HepG2 (cell line): ENCODE data around the gene GPT2. TPM values are rescaled to one million over a fixed set of nuclear protein-coding genes. Genes with fewer than 3 reads are reported as not detected.

Experiments used
- EHMT2 ChIP-seq: fragments of 200-600 bp; sonication (generic); IDR thresholded peaks from 2 replicates; pipeline ENCODE4 v1.7.0; 2017; ENCODE audit warnings: antibody characterized with exemption, low read depth, low read length, borderline replicate concordance
- GLI4 ChIP-seq: sonication (generic); formaldehyde crosslinking; IDR thresholded peaks from 2 replicates; pipeline ENCODE4 v1.5.1; 2020; ENCODE audit warnings: missing genetic modification reagents, mild to moderate bottlenecking, moderate library complexity, borderline replicate concordance
- MAX ChIP-seq: IDR thresholded peaks from 2 replicates; pipeline ENCODE4 v1.6.1; 2012; ENCODE audit warnings: inconsistent platforms
- MBD4 ChIP-seq: IDR thresholded peaks from 2 replicates; pipeline ENCODE4 v1.6.1; 2012; ENCODE audit warnings: low read length, inconsistent platforms, borderline replicate concordance
- MED13 ChIP-seq: sonication (generic); formaldehyde crosslinking; IDR thresholded peaks from 2 replicates; pipeline ENCODE4 v1.5.0; 2020; ENCODE audit warnings: missing genetic modification reagents
- PAF1 ChIP-seq: IDR thresholded peaks from 2 replicates; pipeline ENCODE4 v1.6.1; 2016; ENCODE audit warnings: missing genetic modification reagents, missing compliant biosample characterization
- PCBP1 ChIP-seq: fragments of 200-400 bp; formaldehyde crosslinking; IDR thresholded peaks from 2 replicates; pipeline ENCODE4 v1.6.1; 2017; ENCODE audit warnings: mild to moderate bottlenecking, low read depth, low read length, borderline replicate concordance
- PHF8 ChIP-seq: sonication (generic); formaldehyde crosslinking; IDR thresholded peaks from 2 replicates; pipeline ENCODE4 v1.5.0; 2020; ENCODE audit warnings: missing genetic modification reagents
- POLR2AphosphoS5 ChIP-seq: IDR thresholded peaks from 2 replicates; pipeline ENCODE4 v1.6.1; 2012; ENCODE audit warnings: low read depth, low read length
- TAF1 ChIP-seq: sonication (generic); formaldehyde crosslinking; IDR thresholded peaks from 2 replicates; pipeline ENCODE4 v1.4.0; 2020; ENCODE audit warnings: missing genetic modification reagents
- YEATS4 ChIP-seq: sonication (generic); formaldehyde crosslinking; IDR thresholded peaks from 2 replicates; pipeline ENCODE4 v1.4.0; 2020; ENCODE audit warnings: missing genetic modification reagents, borderline replicate concordance
- ZBTB3 ChIP-seq: sonication (generic); formaldehyde crosslinking; IDR thresholded peaks from 2 replicates; pipeline ENCODE4 v1.4.0; 2020; ENCODE audit warnings: low read depth, mild to moderate bottlenecking, moderate library complexity, missing genetic modification reagents, borderline replicate concordance
- ZFP1 ChIP-seq: IDR thresholded peaks from 2 replicates; pipeline ENCODE4 v1.6.1; 2016
- ZFY ChIP-seq: sonication (generic); formaldehyde crosslinking; IDR thresholded peaks from 2 replicates; pipeline ENCODE4 v1.4.0; 2020; ENCODE audit warnings: missing genetic modification reagents
- ZNF17 ChIP-seq: sonication (generic); formaldehyde crosslinking; IDR thresholded peaks from 2 replicates; pipeline ENCODE4 v1.5.0; 2020; ENCODE audit warnings: mild to moderate bottlenecking, missing genetic modification reagents
- ZNF253 ChIP-seq: sonication (generic); formaldehyde crosslinking; IDR thresholded peaks from 2 replicates; pipeline ENCODE4 v1.8.0; 2022; ENCODE audit warnings: mild to moderate bottlenecking, missing genetic modification reagents, borderline replicate concordance
- ZNF709 ChIP-seq: sonication (generic); formaldehyde crosslinking; IDR thresholded peaks from 2 replicates; pipeline ENCODE4 v1.5.0; 2020; ENCODE audit warnings: mild to moderate bottlenecking, missing genetic modification reagents
- ZNF766 ChIP-seq: sonication (generic); formaldehyde crosslinking; IDR thresholded peaks from 2 replicates; pipeline ENCODE4 v1.5.0; 2020; ENCODE audit warnings: missing genetic modification reagents, borderline replicate concordance
- polyA plus RNA-seq, 8 experiments: library from polyadenylated mRNA; depleted of rRNA in 3 of 8; stranded (reverse) in 7 of 8; unstranded in 1 of 8; fragments of >200 nt; fragmentation: Illumina TruSeq in 4 of 8; extraction: Trizol in 4 of 8; gene quantifications; 2 replicates each; pipeline versions ENCODE4 v1.2.1 to v1.2.3, GENCODE V29; 2011 to 2016; ENCODE audit warnings: low read depth in 4 of 8, missing spikeins in 1 of 8, mixed read lengths in 1 of 8; ENCODE audit not compliant: insufficient read depth in 1 of 8
- total RNA-seq, 5 experiments: library from RNA; depleted of rRNA; stranded (reverse); fragments of >200 nt; fragmentation: Illumina TruSeq; extraction: Trizol; gene quantifications; 2 replicates each; pipeline ENCODE4 v1.2.3, GENCODE V29; 2016; ENCODE audit warnings: low read depth in 1 of 5
- TF ChIP-seq, protein P1 (sequence below): IDR thresholded peaks from 2 replicates; pipeline ENCODE4 v1.6.1; 2016; ENCODE audit warnings: low read depth, missing genetic modification reagents, missing compliant biosample characterization
- TF ChIP-seq, protein P2 (sequence below): sonication (generic); formaldehyde crosslinking; IDR thresholded peaks from 2 replicates; pipeline ENCODE4 v1.5.1; 2020; ENCODE audit warnings: missing genetic modification reagents, mild to moderate bottlenecking, borderline replicate concordance

The GPT2 gene
- total and polyA plus RNA-seq, 2 of the 13 experiments (the other 11 are each of a cell fraction or from before 2014, with no cell fraction given) = 138 to 267 TPM

- TF ChIP-seq, protein P1, sequence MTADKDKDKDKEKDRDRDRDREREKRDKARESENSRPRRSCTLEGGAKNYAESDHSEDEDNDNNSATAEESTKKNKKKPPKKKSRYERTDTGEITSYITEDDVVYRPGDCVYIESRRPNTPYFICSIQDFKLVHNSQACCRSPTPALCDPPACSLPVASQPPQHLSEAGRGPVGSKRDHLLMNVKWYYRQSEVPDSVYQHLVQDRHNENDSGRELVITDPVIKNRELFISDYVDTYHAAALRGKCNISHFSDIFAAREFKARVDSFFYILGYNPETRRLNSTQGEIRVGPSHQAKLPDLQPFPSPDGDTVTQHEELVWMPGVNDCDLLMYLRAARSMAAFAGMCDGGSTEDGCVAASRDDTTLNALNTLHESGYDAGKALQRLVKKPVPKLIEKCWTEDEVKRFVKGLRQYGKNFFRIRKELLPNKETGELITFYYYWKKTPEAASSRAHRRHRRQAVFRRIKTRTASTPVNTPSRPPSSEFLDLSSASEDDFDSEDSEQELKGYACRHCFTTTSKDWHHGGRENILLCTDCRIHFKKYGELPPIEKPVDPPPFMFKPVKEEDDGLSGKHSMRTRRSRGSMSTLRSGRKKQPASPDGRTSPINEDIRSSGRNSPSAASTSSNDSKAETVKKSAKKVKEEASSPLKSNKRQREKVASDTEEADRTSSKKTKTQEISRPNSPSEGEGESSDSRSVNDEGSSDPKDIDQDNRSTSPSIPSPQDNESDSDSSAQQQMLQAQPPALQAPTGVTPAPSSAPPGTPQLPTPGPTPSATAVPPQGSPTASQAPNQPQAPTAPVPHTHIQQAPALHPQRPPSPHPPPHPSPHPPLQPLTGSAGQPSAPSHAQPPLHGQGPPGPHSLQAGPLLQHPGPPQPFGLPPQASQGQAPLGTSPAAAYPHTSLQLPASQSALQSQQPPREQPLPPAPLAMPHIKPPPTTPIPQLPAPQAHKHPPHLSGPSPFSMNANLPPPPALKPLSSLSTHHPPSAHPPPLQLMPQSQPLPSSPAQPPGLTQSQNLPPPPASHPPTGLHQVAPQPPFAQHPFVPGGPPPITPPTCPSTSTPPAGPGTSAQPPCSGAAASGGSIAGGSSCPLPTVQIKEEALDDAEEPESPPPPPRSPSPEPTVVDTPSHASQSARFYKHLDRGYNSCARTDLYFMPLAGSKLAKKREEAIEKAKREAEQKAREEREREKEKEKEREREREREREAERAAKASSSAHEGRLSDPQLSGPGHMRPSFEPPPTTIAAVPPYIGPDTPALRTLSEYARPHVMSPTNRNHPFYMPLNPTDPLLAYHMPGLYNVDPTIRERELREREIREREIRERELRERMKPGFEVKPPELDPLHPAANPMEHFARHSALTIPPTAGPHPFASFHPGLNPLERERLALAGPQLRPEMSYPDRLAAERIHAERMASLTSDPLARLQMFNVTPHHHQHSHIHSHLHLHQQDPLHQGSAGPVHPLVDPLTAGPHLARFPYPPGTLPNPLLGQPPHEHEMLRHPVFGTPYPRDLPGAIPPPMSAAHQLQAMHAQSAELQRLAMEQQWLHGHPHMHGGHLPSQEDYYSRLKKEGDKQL (CRISPR knock-in tag) = peak; percentile 83; the same call in 1 of the 2 replicates
- peak; percentile 83; the same call in 1 of the 2 replicates for TF ChIP-seq PCBP1
- TF ChIP-seq ZFP1 (CRISPR knock-in tag) = no peak; the same call in 1 of the 2 replicates
- peak; percentile 90; the same call in 1 of the 2 replicates for TF ChIP-seq ZNF17 (CRISPR knock-in tag)
- TF ChIP-seq ZFY (CRISPR knock-in tag) = peak; percentile 89
- TF ChIP-seq YEATS4 (CRISPR knock-in tag) = peak; percentile 99
- TF ChIP-seq, protein P2, sequence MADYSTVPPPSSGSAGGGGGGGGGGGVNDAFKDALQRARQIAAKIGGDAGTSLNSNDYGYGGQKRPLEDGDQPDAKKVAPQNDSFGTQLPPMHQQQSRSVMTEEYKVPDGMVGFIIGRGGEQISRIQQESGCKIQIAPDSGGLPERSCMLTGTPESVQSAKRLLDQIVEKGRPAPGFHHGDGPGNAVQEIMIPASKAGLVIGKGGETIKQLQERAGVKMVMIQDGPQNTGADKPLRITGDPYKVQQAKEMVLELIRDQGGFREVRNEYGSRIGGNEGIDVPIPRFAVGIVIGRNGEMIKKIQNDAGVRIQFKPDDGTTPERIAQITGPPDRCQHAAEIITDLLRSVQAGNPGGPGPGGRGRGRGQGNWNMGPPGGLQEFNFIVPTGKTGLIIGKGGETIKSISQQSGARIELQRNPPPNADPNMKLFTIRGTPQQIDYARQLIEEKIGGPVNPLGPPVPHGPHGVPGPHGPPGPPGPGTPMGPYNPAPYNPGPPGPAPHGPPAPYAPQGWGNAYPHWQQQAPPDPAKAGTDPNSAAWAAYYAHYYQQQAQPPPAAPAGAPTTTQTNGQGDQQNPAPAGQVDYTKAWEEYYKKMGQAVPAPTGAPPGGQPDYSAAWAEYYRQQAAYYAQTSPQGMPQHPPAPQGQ (CRISPR knock-in tag) = peak; percentile 77; the same call in 1 of the 2 replicates
- TF ChIP-seq MAX = peak; percentile 87
- no peak for TF ChIP-seq EHMT2
- no peak for TF ChIP-seq GLI4 (CRISPR knock-in tag)
- peak; percentile 98 for TF ChIP-seq TAF1
- no peak for TF ChIP-seq PAF1 (CRISPR knock-in tag)
- peak; percentile 80 for TF ChIP-seq PHF8 (CRISPR knock-in tag)
- TF ChIP-seq ZNF709 (CRISPR knock-in tag) = peak; percentile 87
- TF ChIP-seq ZNF253 (CRISPR knock-in tag) = peak; percentile 58; the same call in 1 of the 2 replicates
- no peak for TF ChIP-seq MED13 (CRISPR knock-in tag)
- TF ChIP-seq MBD4 = no peak
- peak; percentile 85 for TF ChIP-seq POLR2AphosphoS5
- TF ChIP-seq ZBTB3 (CRISPR knock-in tag) = peak; percentile 97; the same call in 1 of the 2 replicates
- peak; percentile 60; the same call in 1 of the 2 replicates for TF ChIP-seq ZNF766
Measured at GRCh38 chr16:46883690-46884512, at the start of gene GPT2 (continued).
